NOMO-1 treated with DMSO at 0.1 percent for 48 hours (cell line): Measurements from ENCODE around the gene SYNE1.

Experiments used
- DNase-seq: peaks from one replicate; lab custom pipeline; 2025; ENCODE audit not compliant: unreplicated experiment; lab: John Stamatoyannopoulos, UW

SYNE1 gene

GRCh38 chr6:152071843-152072242, 565.3 kb downstream of the SYNE1 start:
- no peak for DNase-seq
